H54 (cell line): ENCODE data around the gene MCL1.

Experiments
- DNase-seq: peaks from one replicate; pipeline ENCODE4 v3.0.0; 2011; ENCODE audit warnings: low spot score, mixed read lengths; ENCODE audit not compliant: insufficient read length
- FAIRE-seq: peaks from 3 replicates; lab custom pipeline; 2011; peaks lifted over from hg19 to GRCh38; lab: Jason Lieb, UNC
- POLR2A ChIP-seq: IDR thresholded peaks from 2 replicates; pipeline ENCODE4 v1.6.1; 2011; ENCODE audit warnings: low read depth, mild to moderate bottlenecking, low read length

The MCL1 gene

GRCh38 chr1:150551784-150552127 lies 27.7 kb downstream of the MCL1 start:
- FAIRE-seq (no peak), DNase-seq (no peak)
- no peak for TF ChIP-seq POLR2A

GRCh38 chr1:150551051-150551783 lies 28.2 kb downstream of the MCL1 start:
- DNase-seq (no peak), FAIRE-seq (no peak)
- TF ChIP-seq POLR2A, result no peak

GRCh38 chr1:150550222-150551050 lies 29.0 kb downstream of the MCL1 start:
- FAIRE-seq (no peak), DNase-seq (no peak)
- no peak for TF ChIP-seq POLR2A

DNA sequence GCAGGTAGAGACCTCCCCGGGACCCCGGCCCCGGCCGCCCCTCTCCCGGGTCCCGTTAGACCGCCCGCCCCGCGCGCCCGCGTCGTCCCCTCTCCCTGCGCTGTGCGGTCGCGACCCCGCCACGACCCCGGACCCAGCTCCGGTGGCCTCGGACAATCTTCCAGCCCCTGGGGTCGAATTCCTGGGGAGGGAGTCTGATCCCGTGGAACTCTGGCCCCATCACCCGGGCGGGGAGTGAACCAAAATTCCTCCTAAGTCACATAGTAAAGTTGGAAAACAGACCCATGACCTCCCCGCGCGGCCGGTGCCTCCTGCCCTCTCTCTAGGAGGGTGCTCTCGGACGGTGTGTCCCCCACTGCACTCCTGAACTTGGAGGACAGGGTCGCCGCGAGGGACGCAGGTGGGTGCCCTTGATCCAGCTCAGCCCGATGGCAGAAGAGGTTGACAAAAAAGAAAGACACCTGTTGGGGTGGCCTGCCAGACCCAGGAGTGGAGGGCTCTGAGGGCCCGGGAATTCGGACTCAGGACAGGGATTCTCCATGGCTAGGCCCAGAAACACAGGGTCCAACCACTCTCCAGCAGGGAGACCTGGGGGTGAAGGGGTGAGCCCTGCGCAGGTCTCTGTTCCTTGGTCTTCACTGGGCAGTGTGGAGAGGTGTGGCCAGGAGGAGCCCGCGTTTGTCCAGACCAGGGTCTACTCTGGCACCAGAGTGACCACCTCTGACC lies 29.8 kb downstream of the MCL1 start:
- DNase-seq (no peak), FAIRE-seq (no peak)
- TF ChIP-seq POLR2A, result no peak

GRCh38 chr1:150548632-150549495 lies 30.5 kb downstream of the MCL1 start, which contains the start of gene ADAMTSL4:
TSS of gene ADAMTSL4 (plus strand) at chr1:150549408. CDS start at chr1:150552289, 2,881 bp downstream.
- DNase-seq (peak; percentile 86), FAIRE-seq (no peak)

GRCh38 chr1:150548324-150548631 lies 31.1 kb downstream of the MCL1 start:
- TF ChIP-seq POLR2A, result no peak
- DNase-seq, result no peak
- FAIRE-seq, result no peak

More at GRCh38 chr1:150548632-150549495, 30.5 kb downstream of the MCL1 start, which contains the start of gene ADAMTSL4:
- peak; percentile 31; the same call in 1 of the 2 replicates for TF ChIP-seq POLR2A

DNA sequence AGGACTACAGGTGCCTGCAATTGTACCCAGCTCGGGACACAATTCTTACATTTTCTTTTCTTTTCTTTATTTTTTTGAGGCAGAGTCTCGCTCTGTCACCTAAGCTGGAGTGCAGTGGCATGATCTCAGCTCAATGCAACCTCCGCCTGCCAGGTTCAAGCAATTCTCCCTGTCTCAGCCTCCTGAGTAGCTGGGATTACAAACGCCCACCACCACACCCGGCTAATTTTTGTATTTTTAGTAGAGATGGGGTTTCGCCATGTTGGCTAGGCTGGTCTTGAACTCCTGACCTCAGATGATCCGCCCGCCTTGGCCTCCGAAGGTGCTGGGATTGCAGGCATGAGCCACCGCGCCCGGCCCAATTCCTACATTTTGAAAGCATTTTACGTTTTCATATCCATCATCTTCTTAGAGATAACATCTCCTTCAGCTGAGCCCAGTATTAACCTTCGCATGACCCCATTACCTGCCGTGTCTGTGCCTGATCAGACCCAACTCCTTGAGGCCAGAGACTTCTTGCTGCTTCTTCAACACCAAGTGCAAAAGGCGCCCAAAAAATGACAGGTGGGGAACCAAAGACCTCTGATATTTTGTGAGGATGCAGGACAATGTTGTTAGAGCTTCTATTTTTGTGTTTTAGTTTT lies 33.0 kb downstream of the MCL1 start:
- no peak for DNase-seq
- FAIRE-seq, result no peak
- no peak for TF ChIP-seq POLR2A

GRCh38 chr1:150545486-150546032 lies 33.9 kb downstream of the MCL1 start:
- TF ChIP-seq POLR2A, result no peak
- no peak for DNase-seq
- no peak for FAIRE-seq

- FAIRE-seq (no peak), DNase-seq (no peak)
- TF ChIP-seq POLR2A, result no peak
These were observed 35.2 kb downstream of the MCL1 start for GRCh38 chr1:150544204-150544603.

DNA sequence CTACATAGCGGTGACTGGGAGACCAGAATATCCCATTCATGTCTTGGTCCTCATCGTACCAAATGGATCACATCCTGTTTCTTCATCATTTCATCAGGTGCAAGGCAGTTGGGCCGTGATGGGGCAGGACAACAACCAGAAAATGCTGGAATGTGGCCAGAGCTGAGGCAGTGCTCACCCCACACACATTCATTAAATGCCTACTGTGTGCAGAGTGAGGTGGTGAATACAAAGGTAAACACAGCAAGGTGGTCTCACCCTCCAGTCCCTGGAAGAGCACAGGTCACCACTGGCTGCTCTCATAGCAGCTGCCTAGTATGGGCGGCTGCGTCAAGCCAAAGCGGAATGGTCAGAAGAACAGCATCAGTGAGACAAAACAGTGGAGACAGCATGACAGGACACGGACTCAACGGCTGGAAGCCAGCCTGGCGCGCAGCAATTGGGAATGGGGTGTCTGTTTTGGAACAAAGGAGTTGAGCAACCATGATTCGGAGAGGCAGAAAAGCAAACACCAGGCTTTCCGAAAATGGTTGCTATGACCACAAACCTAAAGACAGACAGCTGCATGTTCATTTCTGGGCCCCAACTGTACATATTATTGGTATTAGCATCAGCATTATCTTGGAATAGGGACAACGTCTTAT lies 35.8 kb downstream of the MCL1 start:
- no peak for DNase-seq
- TF ChIP-seq POLR2A, result no peak
- FAIRE-seq, result no peak

GRCh38 chr1:150537732-150538684 lies 41.4 kb downstream of the MCL1 start:
- no peak for FAIRE-seq
- no peak for DNase-seq
- TF ChIP-seq POLR2A, result no peak
